Measurements from ENCODE around the gene CAPZB. TPM values are rescaled to one million over a fixed set of nuclear protein-coding genes. Genes with fewer than 3 reads are reported as not detected.
"Not testable (repeated sequence)": the region's sequence is repeated elsewhere in the genome, so short reads cannot be mapped to it uniquely, and the experiment has no call there.

Gene CAPZB
- total RNA-seq, 1 donor, result 102 TPM

- DNase-seq (ENCODE audit: low read depth in 2 of 3, low spot score in 2 of 3), result not testable (repeated sequence)
Measured at GRCh38 chr1:19499887-19500286, 14.5 kb upstream of the CAPZB start.

GRCh38 chr1:19497443-19497842, 12.1 kb upstream of the CAPZB start:
- DNase-seq (ENCODE audit: low read depth in 2 of 3, low spot score in 2 of 3), result not testable (repeated sequence)

DNA sequence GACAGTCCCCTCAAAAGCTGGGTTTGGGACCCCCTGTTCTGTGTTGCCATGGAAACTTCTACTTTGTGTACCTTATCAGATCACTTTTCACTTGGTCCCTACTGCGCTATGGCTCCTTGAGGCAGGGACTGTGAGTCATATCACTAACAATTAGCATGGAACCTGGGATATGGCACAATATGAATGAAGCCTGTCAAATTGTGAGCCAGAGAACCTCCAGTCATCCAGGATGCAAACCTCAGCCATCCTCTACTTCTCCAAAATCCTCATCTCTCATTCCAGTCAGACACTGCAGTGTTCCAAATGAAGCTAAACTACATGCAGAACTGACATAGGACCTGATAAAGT, 11.2 kb upstream of the CAPZB start:
- DNase-seq (ENCODE audit: low read depth in 2 of 3, low spot score in 2 of 3), result no peak

DNA sequence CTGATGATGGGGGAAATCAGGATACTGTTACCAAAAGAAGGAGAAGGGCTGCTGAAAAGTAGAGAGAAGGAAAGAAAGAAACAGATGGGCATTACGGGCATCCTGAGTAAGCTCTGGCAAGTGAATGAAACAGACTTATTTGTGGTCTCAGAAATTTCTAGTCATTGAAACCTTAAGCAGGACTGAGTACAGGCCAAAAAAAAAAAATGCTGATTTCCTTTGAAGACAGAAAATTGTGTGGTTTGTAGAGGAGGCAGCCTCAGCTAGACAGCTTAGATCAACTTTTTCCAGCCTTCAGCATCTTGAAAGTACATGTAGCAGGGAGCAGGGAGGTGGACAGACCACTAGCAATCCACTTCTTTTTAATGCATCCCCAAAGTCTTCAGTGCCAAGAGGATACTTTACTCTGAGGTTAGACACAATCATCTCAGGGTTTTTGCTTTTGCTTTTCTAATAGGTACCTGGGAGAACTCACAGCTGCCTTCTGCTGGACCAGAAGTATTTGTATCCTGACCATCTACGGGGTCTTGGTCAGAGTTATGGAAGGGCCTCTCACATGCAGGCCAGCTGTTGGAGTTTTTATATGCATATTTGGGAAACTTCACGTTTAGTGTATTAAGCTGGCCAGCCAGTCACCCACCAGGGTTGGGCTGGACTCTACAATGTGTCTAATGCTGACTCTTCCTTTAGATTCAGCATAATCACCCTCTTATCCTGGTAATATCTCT, 10.6 kb upstream of the CAPZB start:
- peak in 1 of 3 donors; percentile 25 for DNase-seq (ENCODE audit: low read depth in 2 of 3, low spot score in 2 of 3)

GRCh38 chr1:19495000-19495656, 9.8 kb upstream of the CAPZB start:
- DNase-seq (ENCODE audit: low read depth in 2 of 3, low spot score in 2 of 3), result no peak

DNA sequence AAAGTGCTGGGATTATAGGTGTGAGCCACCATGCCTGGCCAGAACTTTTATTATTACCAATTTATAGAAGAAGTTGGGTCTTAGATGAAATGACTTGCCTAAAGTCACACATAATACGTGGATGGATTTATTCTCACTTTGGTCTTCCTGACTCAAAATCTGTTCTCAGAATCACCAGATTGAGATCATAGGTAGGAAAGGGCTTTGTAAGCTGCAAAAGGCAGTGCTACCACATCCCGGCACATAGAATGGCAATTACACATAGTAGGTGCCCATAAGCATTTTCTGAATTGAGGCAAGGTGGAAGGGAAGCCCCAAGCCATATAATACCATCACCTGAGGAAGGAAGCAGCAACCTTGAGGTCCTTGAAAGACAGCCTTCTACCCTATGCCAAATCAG, 8.2 kb upstream of the CAPZB start:
- DNase-seq (ENCODE audit: low read depth in 2 of 3, low spot score in 2 of 3), result no peak

DNA sequence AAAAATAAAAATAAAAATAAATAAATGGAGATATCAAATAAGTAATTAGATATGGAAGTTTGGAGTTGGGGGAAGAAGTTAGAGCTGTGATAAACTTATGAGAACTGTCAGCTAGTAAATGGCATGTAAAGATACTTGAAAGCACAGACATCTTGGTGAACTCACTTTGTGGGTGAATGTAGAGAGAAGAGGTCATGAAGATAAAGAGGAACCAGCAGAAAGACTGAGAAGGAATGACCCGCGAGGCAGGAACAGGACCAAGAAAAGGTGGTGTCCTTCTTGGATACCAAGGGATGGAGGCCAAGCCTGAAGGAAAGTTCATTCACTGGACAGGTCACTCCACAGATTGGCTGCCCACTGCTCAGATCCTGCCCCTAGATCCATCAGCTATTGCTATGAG, 4.7 kb upstream of the CAPZB start:
- DNase-seq (ENCODE audit: low read depth in 2 of 3, low spot score in 2 of 3), result no peak

- no peak for DNase-seq (ENCODE audit: low read depth in 2 of 3, low spot score in 2 of 3)
Measured at GRCh38 chr1:19488136-19488535, 2.8 kb upstream of the CAPZB start.

DNA sequence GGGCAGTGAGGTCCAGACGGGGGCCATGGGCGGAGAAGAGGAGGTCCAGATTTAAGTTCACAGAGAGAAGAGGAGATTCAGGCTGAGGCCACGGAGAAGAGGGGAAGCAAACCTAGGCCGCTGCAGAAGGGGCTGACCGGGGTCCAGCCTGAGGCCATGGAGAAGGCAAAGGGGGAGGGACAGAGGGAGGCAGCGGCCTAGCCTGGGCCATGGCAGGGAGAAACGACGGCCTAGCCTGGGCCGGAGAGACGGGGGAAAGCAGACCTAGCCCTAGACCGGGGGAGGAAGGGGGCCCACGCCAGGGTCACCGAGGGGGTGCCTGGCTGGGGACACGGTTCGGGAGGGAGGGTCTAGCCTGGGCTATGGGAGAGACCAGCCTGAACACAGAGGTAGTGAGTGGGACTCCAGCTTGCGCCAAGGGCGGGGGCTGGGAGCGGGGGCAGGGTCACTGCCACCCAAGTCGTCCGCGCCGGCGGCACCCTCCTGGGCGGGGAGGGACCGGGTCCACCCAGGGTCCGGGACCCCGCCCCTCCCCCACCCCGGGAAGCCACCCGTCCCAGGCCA, 459 bp downstream of the CAPZB start:
- peak in 1 of 3 donors; percentile 18 for DNase-seq (ENCODE audit: low read depth in 2 of 3, low spot score in 2 of 3)

GRCh38 chr1:19484338-19484797, 971 bp downstream of the CAPZB start:
- DNase-seq (ENCODE audit: low read depth in 2 of 3, low spot score in 2 of 3), result no peak

DNA sequence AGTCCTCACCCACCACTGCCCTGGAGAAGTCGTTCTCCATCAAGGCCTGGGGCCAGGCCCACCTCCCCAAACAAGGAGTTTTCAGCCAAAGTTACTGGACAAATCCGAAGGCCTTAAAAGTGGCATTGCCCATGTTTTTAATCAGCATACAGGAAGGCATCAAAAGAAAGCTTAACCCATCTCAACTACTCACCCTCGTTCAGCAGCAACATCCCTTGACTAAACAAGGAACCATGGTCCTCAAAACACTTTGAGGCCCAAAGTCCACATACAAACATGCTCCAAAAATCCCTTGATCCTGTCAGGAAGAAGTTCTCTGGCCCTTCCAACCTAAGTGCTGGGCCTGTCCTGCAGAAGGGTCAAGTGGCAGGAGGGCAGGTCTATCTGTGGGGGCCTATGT, 1.6 kb downstream of the CAPZB start:
- no peak for DNase-seq (ENCODE audit: low read depth in 2 of 3, low spot score in 2 of 3)

GRCh38 chr1:19483261-19483660, 2.1 kb downstream of the CAPZB start:
- DNase-seq (ENCODE audit: low read depth in 2 of 3, low spot score in 2 of 3), result no peak

- DNase-seq (ENCODE audit: low read depth in 2 of 3, low spot score in 2 of 3), result no peak
Measured at GRCh38 chr1:19481826-19482398, 3.4 kb downstream of the CAPZB start.

GRCh38 chr1:19480282-19480681, 5.1 kb downstream of the CAPZB start:
- no peak for DNase-seq (ENCODE audit: low read depth in 2 of 3, low spot score in 2 of 3)

GRCh38 chr1:19479351-19480120, 5.8 kb downstream of the CAPZB start:
- peak in 2 of 3 donors; percentile 79 to 90 for DNase-seq (ENCODE audit: low read depth in 2 of 3, low spot score in 2 of 3)

GRCh38 chr1:19478322-19478721, 7.0 kb downstream of the CAPZB start:
- DNase-seq (ENCODE audit: low read depth in 2 of 3, low spot score in 2 of 3), result no peak

DNA sequence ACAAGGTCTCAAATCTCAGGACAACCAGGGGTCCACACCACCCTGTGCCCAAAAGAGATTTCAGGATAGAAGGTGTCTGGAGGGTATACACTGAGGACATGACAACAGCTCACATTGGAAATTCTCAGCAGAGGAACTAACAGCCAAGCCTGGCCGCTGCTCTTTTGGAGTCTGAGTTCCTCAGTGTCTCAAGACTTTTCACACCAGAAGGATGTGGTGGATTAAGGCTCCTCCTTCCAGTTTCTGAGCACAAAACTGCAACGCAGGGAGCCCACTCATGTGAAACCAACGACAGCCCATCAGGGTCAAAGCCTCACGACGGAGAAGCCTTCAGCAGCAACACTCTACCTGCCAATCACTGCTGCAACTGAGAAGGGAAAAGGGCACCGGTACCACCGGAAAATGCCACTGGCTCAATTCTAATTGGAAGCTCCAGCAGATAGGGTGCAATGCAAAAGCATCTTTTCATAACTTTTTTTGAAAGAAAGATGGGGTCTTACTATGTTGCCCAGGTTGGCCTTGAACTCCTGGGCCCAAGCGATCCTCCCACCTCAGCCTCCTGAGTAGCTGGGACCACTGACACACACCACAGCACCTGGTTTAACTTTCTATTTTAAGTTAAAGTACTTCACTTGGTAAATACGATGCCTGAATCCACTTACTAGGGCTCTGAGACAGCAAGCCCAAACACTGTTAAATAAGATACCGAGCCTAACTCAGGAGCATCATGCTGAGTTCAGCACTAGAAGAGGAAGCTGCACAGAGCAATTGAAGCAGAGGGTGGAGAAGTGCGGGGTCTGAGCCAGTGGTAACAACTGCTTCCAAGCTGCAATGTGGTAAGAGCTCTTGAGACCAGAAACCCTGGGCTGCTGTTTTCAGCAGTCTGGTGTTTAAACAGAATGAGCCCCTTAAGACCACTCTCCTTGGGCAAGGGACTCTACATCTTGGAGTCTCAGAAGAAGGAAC, 7.8 kb downstream of the CAPZB start:
- DNase-seq (ENCODE audit: low read depth in 2 of 3, low spot score in 2 of 3), result peak in 2 of 3 donors; percentile 63 to 85

- DNase-seq (ENCODE audit: low read depth in 2 of 3, low spot score in 2 of 3), result peak in 2 of 3 donors; percentile 94 to 97
Measured at GRCh38 chr1:19476450-19477190, 8.7 kb downstream of the CAPZB start.

- DNase-seq (ENCODE audit: low read depth in 2 of 3, low spot score in 2 of 3), result no peak
Measured at GRCh38 chr1:19475296-19475695, 10.0 kb downstream of the CAPZB start.

Measured in hematopoietic multipotent progenitor cell (in vitro differentiated cells).